ENCODE results near the gene GAST.
"Not testable (repeated sequence)": the region's sequence is repeated elsewhere in the genome, so short reads cannot be mapped to it uniquely, and the experiment has no call there.

Gene GAST

DNA sequence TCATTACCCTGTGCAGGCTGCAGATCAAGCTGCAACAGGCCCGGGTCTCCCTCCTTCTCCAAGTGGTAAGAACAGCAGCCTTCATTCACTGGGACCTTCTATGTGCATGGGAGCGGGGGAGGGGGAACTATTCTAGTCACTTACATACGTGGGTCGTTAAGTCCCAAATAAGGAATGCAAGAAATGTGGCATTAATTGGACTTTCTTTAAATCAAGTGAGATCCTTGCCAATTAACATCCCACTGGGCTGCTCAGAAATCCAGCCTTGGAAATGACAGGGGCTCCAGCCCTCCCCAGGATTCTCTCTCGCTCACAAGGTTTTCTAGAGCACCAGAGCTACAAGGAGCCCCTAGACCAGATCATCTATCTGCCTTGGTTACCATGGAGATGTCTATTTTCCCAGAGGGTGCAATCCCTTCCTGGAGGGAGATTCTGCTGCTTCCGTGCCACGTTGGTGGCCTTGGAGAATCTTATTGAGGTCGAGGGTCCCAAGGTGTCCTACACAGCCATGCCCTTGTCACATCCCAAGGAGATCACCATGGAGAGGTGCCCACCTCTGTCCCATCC lies 28.6 kb upstream of the GAST start:
- no peak for DNase-seq (ENCODE audit: low read depth in 2 of 2, low spot score in 1 of 2)

DNA sequence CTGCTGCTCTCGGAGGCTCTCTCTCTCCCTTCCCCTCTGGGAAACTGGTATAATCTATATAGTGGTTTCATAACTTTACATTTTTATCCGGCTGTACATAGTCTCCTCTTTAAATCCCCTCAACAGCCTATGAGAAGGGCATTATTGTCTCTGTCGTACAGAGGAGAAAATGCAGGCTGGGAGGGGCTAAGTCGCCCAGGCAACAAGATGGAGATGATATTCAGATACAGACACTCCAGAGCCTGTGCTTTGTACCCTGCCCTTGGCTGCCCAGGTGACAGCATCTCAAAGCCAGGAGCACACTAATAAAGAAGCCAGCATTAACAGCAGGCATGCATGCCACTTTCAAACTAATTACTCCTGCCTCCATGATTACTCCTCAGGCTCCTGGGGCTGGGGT lies 28.1 kb upstream of the GAST start:
- DNase-seq (ENCODE audit: low read depth in 2 of 2, low spot score in 1 of 2) = no peak

DNA sequence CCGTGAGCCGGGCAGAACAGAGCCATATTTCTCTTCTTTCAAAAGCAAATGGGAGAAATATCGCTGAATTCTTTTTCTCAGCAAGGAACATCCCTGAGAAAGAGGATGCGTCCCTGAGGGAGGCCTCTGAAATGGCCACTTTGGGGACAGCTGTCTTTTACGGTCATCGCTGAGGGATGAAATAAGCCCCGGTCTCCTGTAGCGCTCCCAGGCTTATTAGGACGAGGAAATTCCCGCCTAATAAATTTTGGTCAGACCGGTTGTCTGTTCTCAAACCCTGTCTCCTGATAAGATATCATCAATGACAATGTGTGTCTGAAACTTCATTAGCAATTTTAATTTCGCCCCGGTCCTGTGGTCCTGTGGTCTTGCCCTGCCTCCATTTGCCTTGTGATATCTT lies 26.4 kb upstream of the GAST start:
- DNase-seq (ENCODE audit: low read depth in 2 of 2, low spot score in 1 of 2) = not testable (repeated sequence)

DNA sequence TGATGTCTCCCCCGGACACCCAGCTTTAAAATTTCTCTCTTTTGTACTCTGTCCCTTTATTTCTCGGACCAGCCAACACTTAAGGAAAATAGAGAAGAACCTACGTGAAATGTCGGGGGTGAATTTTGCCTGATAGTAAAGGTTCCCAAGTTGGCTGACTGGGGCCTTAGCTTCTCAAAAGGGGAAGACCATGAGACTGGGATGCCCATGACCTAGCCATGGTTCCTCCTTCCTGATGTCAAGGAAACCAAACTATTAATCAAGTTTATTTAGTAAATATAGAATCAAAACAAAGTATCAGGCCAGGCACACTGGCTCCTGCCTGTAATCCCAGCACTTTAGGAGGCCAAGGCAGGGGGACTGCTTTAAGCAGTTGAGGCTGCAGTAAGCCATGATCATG lies 25.9 kb upstream of the GAST start:
- no peak for DNase-seq (ENCODE audit: low read depth in 2 of 2, low spot score in 1 of 2)

DNA sequence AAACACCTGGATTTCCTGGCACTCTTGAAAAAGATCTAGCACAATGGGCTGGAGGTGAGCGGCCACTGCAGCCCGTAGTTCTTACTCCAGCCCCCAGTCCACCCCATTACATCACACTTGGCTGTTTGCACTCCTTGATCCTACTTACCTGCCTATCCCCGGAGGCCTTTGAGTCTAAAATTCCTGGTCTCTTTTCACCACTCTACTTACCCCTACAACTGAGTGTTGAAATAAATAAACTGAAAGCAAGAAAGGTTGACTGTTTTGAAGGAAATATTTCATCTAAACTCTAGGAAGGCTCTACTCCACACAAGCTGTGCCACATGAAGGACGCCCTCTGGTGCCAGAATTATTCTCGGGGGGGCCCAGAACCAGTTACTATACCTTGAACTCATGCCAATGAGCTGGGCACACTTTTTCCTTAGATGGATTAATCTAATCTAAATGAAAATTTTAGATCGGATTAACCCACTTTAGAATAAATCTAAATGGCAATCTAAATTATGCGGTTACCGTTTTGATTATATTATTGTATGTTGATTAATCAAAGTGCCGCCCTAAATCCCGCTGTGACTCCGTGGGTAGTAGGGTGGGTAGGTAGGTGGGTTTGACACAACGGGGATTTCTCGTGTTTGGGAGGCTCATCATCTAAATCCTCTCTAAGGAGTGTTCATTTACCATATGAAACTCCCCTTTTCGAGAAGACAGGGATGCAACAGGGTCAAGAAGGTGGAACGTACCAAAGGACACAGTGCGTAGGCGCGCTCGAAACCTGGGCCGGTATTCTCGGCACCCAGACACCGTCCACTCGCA lies 24.1 kb upstream of the GAST start:
- DNase-seq (ENCODE audit: low read depth in 2 of 2, low spot score in 1 of 2) = peak in 1 of 2 donors; percentile 45

DNA sequence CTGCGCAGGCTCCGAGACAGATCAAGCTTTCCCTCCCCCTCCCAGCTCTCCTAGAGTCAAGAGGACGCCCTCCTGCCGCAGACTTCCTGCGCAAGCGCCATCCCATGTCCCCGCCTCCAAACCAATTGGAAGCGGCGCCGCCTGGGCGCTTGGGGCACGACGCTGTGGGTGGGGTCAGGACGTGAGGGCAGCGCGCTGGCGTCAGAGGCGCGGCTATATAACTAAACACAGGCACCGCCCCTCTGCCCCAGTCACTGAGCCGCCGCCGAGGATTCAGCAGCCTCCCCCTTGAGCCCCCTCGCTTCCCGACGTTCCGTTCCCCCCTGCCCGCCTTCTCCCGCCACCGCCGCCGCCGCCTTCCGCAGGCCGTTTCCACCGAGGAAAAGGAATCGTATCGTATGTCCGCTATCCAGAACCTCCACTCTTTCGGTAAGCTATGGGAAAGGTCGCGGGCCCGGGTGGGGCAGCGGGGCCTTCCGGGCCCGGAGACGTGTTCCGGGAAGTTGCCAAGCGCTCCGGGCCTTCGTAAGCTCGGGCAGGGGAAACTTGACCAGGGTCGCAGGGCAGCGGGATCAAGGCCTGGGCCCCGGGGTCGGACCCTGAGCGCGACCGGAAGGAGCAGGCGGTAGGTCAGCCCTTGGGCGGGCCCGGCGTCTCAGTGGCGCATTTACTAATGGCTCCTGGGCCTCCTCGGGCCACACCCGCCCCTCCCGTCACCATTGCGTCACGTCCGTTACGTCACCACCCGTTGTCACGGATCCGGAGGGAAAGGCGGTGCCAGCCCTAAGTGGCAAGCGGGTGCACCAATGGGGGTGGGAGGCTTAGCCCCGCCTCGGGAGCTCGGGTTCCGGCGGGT lies 23.3 kb upstream of the GAST start, which contains the start of gene EIF1:
Gene EIF1, plus strand, starts transcription at position 245 of the 856 bp plus-strand sequence. Its CDS starts 154 bp downstream, at position 399.
- DNase-seq (ENCODE audit: low read depth in 2 of 2, low spot score in 1 of 2) = peak; percentile 100

DNA sequence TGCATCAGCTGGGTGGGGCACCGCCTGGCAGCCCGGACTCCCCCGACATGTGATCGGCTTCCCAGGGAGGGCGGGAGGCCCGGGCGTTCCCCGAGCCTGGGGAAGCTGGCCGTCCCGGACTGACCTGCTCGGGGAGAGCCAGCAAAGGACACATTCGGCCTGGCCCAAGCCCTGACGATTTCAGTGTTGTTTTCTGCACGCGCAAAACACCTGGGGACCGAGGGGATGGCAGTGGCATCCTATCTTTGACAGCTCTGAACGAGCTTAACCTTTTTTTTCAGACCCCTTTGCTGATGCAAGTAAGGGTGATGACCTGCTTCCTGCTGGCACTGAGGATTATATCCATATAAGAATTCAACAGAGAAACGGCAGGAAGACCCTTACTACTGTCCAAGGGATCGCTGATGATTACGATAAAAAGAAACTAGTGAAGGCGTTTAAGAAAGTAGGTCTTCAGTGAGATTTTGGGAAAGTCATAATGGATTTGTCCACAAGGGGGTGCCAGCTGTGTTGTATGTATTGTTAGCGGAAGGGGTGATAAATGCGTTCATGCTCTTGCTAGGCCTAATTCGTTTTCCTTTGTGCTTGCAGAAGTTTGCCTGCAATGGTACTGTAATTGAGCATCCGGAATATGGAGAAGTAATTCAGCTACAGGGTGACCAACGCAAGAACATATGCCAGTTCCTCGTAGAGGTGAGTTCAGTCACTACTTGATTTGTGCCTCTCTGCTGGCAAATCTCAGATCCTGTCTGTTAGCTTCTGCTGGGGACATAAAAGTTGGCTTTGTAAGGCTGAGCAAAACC lies 22.4 kb upstream of the GAST start:
- no peak for DNase-seq (ENCODE audit: low read depth in 2 of 2, low spot score in 1 of 2)

DNA sequence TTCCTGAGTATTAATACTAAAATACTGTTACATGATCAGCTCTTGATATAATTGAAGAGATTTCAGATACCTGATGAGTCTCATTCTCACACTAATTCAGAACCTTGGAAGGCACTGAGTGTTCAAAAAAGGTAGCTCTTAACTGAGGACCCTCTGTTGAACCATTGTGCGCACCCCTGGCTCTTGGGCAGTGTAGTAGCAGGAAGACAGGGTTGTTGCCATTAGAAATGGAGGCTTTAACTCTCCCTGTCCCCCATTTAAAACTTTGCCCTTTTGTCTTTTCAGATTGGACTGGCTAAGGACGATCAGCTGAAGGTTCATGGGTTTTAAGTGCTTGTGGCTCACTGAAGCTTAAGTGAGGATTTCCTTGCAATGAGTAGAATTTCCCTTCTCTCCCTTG lies 21.6 kb upstream of the GAST start:
- no peak for DNase-seq (ENCODE audit: low read depth in 2 of 2, low spot score in 1 of 2)

DNA sequence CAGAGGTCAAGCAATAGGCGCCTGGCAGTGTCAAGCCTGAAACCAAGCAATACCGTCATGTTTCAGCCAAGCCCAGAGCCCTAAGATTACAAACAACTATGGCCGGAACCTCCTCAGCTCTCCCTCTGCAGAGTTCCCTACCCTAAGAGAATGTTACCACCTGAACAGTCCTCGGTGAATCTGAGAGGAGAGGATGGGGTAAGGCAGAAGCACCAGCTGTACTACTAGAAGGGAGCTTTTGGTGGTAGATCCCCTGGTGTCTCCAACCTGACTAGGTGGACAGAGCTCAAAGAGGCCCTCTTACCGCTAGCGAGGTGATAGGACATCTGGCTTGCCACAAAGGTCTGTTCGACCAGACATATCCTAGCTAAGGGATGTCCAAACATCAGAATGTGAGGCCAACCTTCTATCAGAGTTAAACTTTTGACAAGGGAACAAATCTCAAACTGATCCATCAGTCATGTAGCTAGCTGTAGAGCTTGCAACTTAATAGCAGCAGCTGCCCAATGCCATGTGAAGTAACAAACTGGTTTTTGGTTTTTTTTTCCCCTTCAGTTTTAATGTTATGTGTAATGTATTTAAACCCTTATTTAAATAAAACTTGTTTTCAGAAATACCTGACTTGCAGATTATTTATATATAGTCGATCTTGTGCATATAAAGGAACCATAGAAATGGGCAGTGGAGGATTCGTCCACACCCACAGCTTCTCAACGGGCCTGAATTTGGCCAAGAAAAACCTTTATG lies 20.9 kb upstream of the GAST start:
- no peak for DNase-seq (ENCODE audit: low read depth in 2 of 2, low spot score in 1 of 2)

DNA sequence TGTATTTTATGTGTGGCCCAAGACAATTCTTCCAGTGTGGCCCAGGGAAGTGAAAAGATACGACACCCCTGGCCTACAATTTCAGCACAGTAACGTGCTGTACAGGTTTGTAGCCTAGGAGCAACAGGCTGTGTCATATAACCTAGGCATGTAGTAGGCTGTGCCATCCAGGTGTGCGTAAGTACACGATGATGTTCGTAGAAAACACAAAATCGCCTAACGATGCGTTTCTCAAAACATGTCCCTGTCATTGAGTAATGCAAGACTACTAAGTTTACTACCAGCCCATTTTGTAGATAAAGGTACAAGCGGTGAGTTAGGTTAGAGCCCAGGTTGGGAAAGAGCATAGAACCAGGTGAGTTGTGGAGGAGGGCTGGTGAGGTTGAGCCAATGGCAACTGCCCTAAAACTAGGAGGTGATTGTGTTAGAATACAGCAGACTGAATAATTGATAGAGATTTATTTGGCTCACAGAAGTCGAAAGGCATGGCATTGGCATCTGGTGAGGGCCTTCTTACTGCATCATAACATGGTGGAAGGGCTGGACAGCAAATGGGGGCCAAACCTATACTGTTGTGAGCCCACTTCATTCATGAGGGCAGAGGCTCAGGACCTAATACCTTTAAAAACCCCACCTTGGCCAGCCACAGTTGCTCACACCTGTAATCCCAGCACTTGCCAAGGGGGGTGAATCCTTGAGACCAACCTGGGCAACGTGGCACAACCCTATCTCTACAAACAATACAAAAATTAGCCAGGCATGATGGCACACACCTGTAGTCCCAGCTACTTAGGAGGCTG lies 19.2 kb upstream of the GAST start:
- no peak for DNase-seq (ENCODE audit: low read depth in 2 of 2, low spot score in 1 of 2)

DNA sequence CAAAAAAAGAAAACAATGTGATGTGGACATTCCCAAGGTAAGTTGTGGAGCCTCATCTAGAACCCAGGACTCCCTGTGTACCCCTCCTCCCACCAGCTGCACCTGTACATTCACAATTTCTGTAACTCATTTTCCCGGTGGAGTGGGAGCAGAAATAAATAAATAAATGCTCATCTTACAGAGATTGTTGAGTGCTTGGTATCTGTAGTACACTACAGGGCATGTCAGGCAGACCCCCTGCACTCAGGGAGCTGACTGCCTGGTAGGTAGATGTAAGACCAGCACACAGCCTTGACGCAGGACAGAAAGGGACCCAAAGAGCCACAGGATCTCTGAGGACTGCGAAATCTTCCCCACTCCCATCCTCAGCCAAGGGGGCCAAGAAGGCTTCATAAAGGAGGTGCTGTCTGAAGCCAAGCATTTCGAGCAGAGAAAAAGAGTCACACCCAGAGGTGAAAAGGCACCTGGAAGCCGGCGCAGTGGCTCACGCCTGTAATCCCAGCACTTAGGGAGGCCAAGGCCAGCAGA lies 16.9 kb upstream of the GAST start:
- DNase-seq (ENCODE audit: low read depth in 2 of 2, low spot score in 1 of 2) = no peak

DNA sequence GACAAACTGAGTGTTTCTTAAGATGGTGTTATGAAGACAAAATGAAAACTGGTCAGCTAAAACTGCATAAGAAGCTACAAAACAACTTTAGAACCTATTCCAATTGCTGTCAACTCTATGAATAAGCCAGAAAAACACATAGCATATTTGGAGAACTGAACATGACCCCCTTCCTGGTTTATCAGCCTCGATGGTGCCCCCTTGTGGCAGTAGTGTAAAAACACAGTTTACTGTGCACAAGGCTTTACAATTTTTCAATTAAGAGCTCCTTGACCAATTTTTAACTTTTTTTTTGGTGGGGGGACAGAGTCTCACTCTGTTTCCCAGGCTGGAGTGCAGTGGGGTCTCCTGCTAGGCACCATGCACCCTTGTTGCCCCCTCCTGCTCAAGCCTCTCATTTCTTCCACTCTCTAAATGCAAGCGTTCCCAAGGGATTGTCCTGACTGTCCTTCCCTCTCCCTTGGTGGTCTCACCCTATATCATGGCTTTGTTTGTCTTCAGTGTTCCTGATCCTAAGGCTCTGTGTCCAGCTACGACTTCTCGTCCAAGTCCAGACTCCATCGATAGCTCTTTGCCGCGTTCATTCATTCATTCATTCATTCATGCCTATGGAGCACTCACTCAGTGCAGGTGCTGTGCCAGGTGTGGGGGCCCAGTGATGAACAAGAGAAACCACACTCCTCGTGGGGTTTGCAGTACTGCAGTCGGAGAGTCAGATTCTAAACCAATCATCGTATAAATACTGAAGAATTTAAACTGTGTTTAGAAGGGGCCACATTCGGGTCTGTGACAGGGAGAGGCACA lies 16.0 kb upstream of the GAST start:
- DNase-seq (ENCODE audit: low read depth in 2 of 2, low spot score in 1 of 2) = peak; percentile 49 to 63

DNA sequence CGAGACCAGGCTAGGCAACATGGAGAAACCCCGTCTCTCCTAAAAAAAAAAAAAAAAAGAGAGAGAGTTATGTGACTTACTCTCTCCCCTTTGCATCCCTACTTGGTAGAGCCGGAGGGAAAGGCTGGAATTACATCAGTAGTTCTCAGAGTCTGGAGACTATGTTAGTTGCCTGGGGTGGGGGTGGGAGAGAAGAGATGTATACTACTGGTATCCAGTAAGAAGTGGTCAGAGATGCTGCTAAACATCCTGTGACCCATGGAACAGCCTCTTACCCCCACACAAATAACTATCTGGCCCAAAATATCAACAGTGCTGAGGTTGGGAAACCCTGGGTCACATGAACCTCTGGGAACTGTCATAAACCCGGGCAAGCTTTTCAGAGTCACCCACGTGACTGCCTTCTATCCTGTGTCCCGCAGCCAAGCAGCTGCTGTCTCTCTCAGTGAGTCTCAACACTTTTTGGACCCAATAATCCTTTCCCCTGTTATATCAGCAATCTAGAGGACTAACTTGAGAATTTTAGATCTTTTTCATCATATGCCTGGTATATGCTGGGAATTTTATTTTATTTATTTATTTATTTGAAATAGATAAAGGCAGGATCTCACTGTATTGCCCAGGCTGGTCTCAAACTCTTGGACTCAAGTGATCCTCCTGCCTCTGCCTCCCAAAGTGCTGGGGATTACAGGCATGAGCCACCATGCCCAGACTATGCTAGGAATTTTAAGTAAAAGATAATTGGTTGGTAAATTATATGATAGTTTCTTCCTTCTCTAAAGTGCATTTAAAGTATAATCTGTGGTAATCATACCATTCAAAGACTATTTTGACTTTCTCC lies 14.8 kb upstream of the GAST start:
- DNase-seq (ENCODE audit: low read depth in 2 of 2, low spot score in 1 of 2) = no peak

DNA sequence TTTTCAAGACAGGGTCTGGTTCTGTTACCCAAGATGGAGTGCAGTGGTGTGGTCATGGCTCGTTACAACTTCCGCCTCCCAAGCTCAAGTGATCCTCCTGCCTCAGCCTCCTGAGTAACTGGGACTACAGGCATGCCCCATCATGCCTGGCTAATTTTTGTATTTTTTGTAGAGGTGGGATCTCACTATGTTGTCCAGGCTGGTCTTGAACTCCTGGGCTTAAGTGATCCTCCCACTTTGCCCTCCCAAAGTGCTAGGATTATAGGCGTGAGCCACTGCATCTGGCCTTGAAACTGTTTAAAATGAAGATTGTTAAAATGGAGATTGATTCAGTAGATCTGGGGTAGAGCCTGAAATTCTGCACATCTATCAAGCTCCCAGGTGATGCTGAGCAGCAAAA lies 11.3 kb upstream of the GAST start:
- not testable (repeated sequence) for DNase-seq (ENCODE audit: low read depth in 2 of 2, low spot score in 1 of 2)

DNA sequence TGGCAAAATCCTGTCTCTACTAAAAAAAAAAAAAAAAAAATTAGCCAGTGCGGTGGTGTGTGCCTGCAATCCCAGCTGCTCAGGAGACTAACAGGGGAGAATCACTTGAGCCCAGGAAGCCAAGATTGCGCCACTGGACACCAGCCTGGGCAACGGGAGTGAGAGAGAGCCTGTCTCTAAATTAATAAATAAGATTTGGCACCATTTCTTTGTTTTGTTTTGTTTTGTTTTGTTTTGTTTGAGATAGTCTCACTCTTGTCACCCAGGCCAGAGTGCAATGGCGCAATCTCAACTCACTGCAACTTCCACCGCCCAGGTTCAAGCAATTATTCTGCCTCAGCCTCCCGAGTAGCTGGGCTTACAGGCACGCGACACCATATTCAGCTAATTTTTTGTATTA lies 9.4 kb upstream of the GAST start:
- DNase-seq (ENCODE audit: low read depth in 2 of 2, low spot score in 1 of 2) = no peak

DNA sequence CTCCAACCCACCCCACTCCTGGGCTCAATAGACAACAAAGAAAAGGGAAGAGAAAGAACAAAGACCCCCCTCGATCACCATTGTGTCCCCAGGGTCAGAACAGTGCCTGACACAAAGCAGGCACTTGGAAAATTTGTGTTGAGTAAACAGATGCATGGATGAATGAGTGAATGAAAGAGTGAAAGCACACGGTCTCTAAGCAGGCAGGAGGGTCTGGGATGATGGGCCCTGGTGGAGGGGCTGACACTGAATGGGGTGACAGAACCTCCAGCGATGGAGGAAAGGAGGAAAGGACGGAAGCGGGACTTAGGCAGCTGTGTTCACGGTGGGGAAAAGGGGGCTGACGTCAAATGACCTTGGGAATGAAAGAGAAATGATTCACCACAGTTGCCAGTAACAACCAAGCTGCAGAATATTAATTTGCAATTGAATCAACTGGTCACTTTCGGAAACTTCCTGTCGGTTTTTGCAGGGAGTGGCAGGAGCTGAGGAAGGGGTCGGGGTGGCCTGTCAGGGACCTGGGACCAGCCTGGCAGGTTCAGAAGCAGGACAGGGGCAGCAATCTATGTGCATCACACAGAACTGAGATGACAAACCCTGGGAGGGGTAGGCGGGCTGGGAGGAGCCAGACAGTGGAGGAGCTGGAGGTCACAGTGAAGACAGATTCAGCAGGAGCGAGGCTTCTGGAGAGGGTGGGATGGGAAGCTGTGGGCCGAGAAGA lies 6.7 kb upstream of the GAST start:
- DNase-seq (ENCODE audit: low read depth in 2 of 2, low spot score in 1 of 2) = no peak

Data from stimulated activated CD8-positive, alpha-beta memory T cell treated with anti-CD3 and anti-CD28 coated beads, Interleukin-4, amount 100 ng/mL, for 1 hour (primary cell).